Muscle of leg (tissue), 11 donors: ENCODE results near the gene LARP1. TPM values are rescaled to one million over a fixed set of nuclear protein-coding genes. Genes with fewer than 3 reads are reported as not detected.
"Not testable (repeated sequence)": the region's sequence is repeated elsewhere in the genome, so short reads cannot be mapped to it uniquely, and the experiment has no call there.

Experiments used
- DNase-seq: peaks from one replicate; pipeline ENCODE4 v3.0.0; 2013
- H3K27ac ChIP-seq: one replicate; pipeline ENCODE4 v1.5.1; 2013; ENCODE audit warnings: mild to moderate bottlenecking, low read length, control low read depth
- H3K27me3 ChIP-seq: one replicate; pipeline ENCODE4 v1.6.1; 2013; ENCODE audit warnings: low read length; ENCODE audit not compliant: control insufficient read depth, insufficient read depth
- H3K36me3 ChIP-seq: one replicate; pipeline ENCODE4 v1.6.1; 2013; ENCODE audit warnings: low read length; ENCODE audit not compliant: control insufficient read depth, insufficient read depth
- H3K4me1 ChIP-seq: one replicate; pipeline ENCODE4 v1.6.1; 2013; ENCODE audit warnings: low read length; ENCODE audit not compliant: control insufficient read depth, insufficient read depth
- H3K4me3 ChIP-seq: one replicate; pipeline ENCODE4 v1.5.1; 2013; ENCODE audit warnings: low read length, control low read depth
- H3K9me3 ChIP-seq: replicated peaks from 2 replicates; pipeline ENCODE4 v1.6.1; 2013; ENCODE audit warnings: low read depth, low read length; ENCODE audit not compliant: control insufficient read depth
- WGBS: methylation state at CpG from one replicate; pipeline ENCODE4 v1.1.5; 2013; ENCODE audit warnings: missing lambda C conversion rate; ENCODE audit not compliant: insufficient coverage; 5-methylcytosine and 5-hydroxymethylcytosine counted together
- polyA plus RNA-seq, 8 donors: library from polyadenylated mRNA; unstranded; fragments of 120-200 nt; gene quantifications; one replicate each; pipeline versions ENCODE4 v1.2.1 to v1.2.3, GENCODE V29; 2013; ENCODE audit warnings: inconsistent platforms in 1 of 8, low replicate concordance in 1 of 8; ENCODE audit not compliant: insufficient read length in 8 of 8, insufficient read depth in 1 of 8
- total RNA-seq: library from RNA; stranded (reverse); fragments of 120-200 nt; gene quantifications from one replicate; pipeline ENCODE4 v1.2.4, GENCODE V29; 2013

LARP1 gene
- total and polyA plus RNA-seq, 9 donors = 35.6 to 114 (median 85.0) TPM

DNA sequence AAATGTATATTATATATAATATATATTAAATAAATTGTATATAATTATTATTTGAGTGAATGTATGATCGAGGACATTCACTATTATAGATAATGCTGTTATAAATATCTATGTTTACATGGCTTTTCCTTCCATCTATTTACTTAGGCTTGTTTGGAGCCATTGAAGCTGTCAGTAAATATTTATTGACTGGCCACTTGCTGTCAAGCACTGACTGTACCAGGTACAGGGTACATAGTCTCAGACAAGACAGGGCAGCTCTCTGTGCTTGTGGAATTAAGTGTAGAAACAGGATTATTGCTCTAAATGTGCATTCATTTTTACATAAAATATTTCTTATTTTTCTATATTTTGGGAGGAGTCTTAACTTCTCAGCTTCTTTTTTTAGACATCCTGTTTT, 78.9 kb downstream of the LARP1 start:
- no peaks in the 10 kb centered on the region for H3K9me3 ChIP-seq
- DNase-seq = no peak
- peaks cover 46% of the 10 kb centered on the region for H3K36me3 ChIP-seq
- H3K27me3 ChIP-seq = no peaks in the 10 kb centered on the region
- WGBS = no CpG with 5 or more reads among the region's 1 CpG
- H3K27ac ChIP-seq = no peak overlapping the region
- no peak overlapping the region for H3K4me3 ChIP-seq
- H3K4me1 ChIP-seq = peaks cover 22% of the 10 kb centered on the region

DNA sequence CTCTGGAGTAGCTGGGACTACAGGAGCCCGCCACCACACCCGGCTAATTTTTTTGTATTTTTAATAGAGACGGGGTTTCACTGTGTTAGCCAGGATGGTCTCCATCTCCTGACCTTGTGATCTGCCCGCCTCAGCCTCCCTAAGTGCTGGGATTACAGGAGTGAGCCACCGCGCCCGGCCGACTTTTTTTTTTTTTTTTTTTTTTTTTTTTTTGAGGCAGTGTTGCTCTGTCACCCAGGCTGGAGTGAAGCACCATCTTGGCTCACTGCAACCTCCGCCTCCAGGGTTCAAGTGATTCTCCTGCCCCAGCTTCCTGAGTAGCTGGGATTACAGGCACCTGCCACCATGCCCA, 80.5 kb downstream of the LARP1 start:
- H3K27me3 ChIP-seq, H3K4me1 ChIP-seq, H3K9me3 ChIP-seq, DNase-seq, H3K4me3 ChIP-seq, H3K27ac ChIP-seq: not testable (repeated sequence)
- WGBS = 90% methylated on average over 2 of the region's 9 CpGs
- H3K36me3 ChIP-seq = peaks cover 35% of the 10 kb centered on the region

DNA sequence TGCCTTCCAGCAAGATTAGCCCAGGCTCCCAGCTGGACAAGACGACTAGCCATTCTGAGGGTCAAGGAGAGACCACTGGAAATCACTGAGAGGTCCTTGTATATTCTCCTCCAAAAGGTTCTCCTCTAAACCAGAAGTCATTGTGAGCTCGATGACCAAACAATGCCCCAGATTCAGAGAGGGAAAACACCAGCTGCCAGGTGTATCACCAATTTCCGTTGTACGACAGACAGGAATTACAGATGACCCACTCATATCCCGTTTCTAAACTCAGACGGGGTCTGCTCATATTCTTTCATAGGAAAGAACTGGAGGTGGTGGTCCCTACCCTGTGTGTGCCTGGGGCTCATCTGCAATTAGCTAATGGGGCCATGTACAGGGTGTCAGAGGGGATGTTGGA, 81.0 kb downstream of the LARP1 start:
- peaks cover 34% of the 10 kb centered on the region for H3K36me3 ChIP-seq
- no peak overlapping the region for H3K27ac ChIP-seq
- no peak overlapping the region for H3K4me3 ChIP-seq
- peaks cover 4% of the 10 kb centered on the region for H3K4me1 ChIP-seq
- DNase-seq = no peak
- no peaks in the 10 kb centered on the region for H3K9me3 ChIP-seq
- H3K27me3 ChIP-seq = no peaks in the 10 kb centered on the region
- 90% methylated on average over 4 of the region's 6 CpGs for WGBS

DNA sequence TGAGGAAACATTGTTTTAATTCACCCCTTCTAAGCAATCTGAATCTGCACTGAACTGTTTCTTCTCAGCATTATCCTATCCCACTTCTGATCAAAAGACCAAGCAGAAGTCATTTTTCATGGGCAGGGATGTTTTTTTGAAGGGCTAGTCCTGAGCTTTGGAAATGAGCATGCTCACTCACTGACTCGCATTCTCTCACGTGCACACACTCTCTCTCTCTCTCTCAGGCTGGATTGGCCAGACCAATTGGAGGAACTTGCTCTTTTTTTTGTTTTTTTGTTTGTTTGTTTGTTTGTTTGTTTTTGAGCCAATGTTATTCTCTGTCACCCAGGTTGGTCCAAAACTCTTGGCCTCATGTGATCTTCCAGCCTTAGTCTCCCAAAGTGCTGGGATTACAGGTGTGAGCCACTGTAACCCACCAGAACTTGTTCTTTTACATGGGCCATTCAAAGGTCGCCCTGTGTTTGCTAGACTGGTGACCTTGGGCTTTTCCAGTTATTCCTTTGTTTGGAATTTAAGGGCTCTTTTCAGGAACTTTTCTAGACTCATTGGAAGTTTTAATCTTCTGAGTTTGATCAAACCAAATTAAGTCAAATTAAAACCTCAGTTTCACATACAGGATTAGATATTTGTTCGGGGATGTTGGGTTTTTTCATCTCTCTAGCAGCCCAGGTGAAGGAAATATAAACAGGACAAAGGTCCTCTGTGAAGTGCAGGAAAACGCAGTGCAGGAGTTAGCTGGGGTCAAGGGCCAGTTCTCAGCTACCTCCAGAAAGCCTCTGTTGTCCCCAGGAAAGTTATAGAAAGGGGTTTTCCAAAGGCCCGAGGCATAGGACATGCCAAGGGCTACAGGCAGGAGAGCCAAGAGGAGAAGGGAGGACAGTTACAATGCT, 82.1 kb downstream of the LARP1 start:
- Histone ChIP-seq H3K4me1 (peaks cover 4% of the 10 kb centered on the region), H3K9me3 (no peaks in the 10 kb centered on the region), H3K36me3 (peaks cover 30% of the 10 kb centered on the region), H3K4me3 (no peak overlapping the region), H3K27me3 (no peaks in the 10 kb centered on the region), H3K27ac (no peak overlapping the region)
- no peak for DNase-seq
- 63% methylated on average over 3 of the region's 6 CpGs for WGBS

DNA sequence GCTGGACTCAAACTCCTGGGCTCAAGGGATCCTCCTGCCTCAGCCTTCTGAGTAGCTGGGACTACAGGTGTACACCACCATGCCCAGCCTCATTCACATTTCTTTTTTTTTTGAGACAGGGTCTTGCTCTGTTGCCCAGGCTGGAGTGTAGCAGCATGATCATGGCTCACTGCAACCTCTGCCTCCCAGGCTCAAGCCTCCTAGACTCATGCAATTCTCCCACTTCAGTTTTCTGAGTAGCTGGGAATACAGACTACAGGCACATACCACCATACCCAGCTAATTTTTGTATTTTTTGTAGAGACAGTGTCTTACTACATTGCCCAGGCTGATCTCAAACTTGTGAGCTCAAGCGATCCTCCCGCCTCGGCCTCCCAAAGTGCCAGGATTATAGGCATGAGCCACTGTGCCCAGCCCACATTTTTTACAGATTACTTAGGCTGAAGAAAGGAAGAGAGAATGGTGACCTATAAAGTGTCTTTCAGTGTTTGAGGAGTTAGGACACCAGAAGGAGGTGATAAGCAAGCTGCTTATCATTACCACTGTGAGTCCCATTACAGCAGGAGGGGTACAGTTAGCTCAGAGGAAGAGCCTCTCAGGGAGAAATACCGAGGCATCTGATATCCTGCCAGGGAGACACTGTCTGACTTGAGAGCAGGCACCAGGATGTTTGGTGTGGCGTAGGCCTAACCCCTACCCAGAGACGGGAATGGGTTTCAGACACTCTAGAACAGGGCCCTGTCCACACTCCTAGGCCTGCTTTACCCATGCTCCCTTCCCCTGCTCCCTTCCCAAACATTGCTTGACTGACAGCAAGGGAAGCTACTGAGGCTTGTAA, 85.5 kb downstream of the LARP1 start:
- no peak for DNase-seq
- no peaks in the 10 kb centered on the region for H3K27me3 ChIP-seq
- H3K36me3 ChIP-seq = peaks cover 22% of the 10 kb centered on the region
- H3K9me3 ChIP-seq = no peaks in the 10 kb centered on the region
- 57% methylated on average over 1 of the region's 6 CpGs for WGBS
- no peaks in the 10 kb centered on the region for H3K4me1 ChIP-seq
- H3K4me3 ChIP-seq = no peak overlapping the region
- H3K27ac ChIP-seq = no peak overlapping the region

DNA sequence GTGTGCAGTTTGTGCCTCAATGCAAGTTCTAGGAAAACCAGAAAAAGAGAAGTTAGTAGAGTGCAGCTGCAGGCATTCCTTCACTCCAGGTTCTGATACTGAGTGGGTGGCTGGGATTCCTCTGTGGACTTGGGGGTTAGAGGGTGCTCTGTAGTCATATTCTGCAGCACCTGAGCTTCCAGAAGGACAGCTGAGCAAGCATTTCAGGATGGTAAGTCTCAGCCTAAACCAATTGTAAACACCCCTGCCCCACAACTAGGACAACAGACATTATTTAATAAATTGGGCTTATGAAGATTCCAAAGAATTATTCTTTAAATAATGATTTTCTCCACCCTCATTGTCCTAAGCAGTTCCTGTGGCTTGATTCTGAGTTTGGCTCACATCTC, 86.1 kb downstream of the LARP1 start:
- no peak overlapping the region for H3K27ac ChIP-seq
- peaks cover 19% of the 10 kb centered on the region for H3K36me3 ChIP-seq

DNA sequence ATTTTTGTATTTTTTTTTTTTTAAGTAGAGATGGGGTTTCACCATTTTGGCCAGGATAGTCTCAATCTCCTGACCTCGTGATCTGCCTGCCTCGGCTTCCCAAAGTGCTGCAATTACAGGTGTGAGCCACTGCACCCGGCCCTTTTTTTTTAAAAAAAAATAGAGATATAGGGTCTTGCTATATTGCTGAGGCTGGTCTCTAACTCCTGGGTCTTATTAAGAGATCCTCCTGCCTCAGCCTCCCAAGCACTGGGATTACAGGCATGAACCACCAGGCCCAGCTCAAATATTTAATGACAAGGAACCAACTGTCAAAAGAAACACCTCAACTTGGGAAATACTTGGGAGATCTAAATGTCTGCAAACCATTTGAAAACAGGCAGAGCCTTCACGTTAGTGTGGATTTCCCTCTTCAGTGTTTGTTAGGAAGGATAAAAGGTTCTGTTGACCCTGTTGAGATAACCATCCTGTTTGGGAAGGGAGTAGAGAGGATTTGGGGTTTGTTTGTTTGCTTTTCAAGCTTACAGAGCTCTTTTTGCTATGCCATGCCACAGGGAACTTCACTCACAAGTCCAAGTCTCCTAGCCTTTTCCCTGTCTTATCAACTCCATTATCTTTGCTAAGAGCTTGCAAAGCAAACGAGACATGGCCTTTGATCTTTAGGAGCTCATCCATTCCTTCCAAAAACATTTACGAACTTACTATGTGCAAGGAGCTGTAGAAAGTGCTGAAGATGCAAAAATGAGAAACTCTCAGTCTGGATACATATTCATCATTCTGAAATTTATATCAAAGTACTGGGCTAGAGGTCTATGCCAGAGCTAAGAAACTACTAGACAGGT, 87.7 kb downstream of the LARP1 start:
- H3K36me3 ChIP-seq = peaks cover 11% of the 10 kb centered on the region
- DNase-seq = no peak
- H3K4me3 ChIP-seq = no peak overlapping the region
- H3K27me3 ChIP-seq = no peaks in the 10 kb centered on the region
- H3K9me3 ChIP-seq = no peaks in the 10 kb centered on the region
- no peaks in the 10 kb centered on the region for H3K4me1 ChIP-seq
- H3K27ac ChIP-seq = no peak overlapping the region
- WGBS = 67% methylated on average over 1 of the region's 6 CpGs

More for the DNA sequence above, 86.1 kb downstream of the LARP1 start:
- H3K4me1 ChIP-seq = no peaks in the 10 kb centered on the region
- H3K9me3 ChIP-seq = no peaks in the 10 kb centered on the region
- H3K4me3 ChIP-seq = no peak overlapping the region
- no peak for DNase-seq
- H3K27me3 ChIP-seq = no peaks in the 10 kb centered on the region

DNA sequence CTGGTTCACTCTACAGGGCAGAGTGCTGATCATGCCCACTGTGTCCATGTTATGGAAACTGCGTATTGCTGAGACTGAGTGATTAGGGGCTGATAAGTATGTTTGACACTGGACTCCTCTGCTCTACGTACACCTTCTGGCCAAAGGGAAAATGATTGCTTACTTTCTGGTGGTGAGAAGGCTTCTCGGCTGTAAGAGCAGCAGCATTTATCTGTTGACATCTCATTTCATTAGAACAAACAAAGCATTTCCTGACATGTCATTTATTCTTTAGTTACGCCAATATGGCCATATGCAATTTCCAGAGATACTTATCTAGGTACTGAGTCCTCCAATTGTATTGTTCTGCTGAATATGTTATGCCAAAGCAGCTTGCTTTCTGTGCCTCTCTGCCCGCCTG, 89.6 kb downstream of the LARP1 start:
- peaks cover 10% of the 10 kb centered on the region for H3K36me3 ChIP-seq
- no CpG with 5 or more reads among the region's 5 CpGs for WGBS
- H3K9me3 ChIP-seq = no peaks in the 10 kb centered on the region
- no peak for DNase-seq
- no peaks in the 10 kb centered on the region for H3K27me3 ChIP-seq
- H3K27ac ChIP-seq = no peak overlapping the region
- no peak overlapping the region for H3K4me3 ChIP-seq
- no peaks in the 10 kb centered on the region for H3K4me1 ChIP-seq

DNA sequence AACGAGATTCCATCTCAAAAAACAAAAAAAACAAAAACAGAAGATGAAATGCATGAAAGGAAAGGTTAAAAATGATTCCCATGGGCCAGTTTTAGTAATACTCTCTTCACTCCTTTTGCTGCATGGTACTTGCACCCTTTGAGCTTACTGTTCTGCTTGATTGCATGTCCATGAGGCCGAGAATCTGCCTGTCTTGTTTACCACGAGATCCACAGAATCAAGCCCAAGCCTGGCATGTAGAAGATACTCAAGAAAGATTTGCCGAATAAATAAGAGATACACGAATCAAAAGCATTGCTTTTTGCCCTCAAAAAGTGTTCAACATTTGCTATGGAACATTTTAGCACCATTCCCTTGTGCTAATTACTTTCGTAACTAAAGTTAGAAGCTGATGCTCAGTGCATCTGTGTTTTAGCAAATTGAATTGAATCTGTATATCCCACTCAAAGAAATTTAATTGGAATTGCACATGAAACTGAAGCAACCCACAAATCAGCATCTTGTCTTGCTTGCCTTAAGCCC, 94.1 kb downstream of the LARP1 start:
- Histone ChIP-seq H3K9me3 (no peaks in the 10 kb centered on the region), H3K36me3 (peaks cover 2% of the 10 kb centered on the region), H3K27me3 (no peaks in the 10 kb centered on the region), H3K4me1 (peaks cover 10% of the 10 kb centered on the region), H3K27ac (peak overlapping the region; percentile 87), H3K4me3 (no peak overlapping the region)
- no peak for DNase-seq
- WGBS = 85% methylated on average over 3 of the region's 6 CpGs
